Measurements from ENCODE around the gene GLMN. TPM values are rescaled to one million over a fixed set of nuclear protein-coding genes. Genes with fewer than 3 reads are reported as not detected.

Gene GLMN
- total RNA-seq, 3 donors from 2014 or later: 20.1 to 23.9 (median 23.3) TPM

Other genes starting within 250 kb of the GLMN start
- gene SETSIP, start 223.6 kb downstream of the GLMN start, total RNA-seq: not detected
- under 1 TPM; 0.33 to 0.35 (median 0.34) TPM for gene BTBD8, start 218.6 kb downstream of the GLMN start, total RNA-seq
- gene C1orf146, start 81.1 kb downstream of the GLMN start, total RNA-seq: not detected
- 10 to 100 TPM; 25.6 to 34.7 (median 33.7) TPM for gene RPAP2, start 72 bp upstream of the GLMN start, total RNA-seq
- 100 to 1,000 TPM in 2 of 3 donors, 10 to 100 TPM in 1; 99.4 to 136 (median 115) TPM for gene GFI1, start 187.9 kb upstream of the GLMN start, total RNA-seq

Data from activated T-cell treated with anti-CD3 and anti-CD28 coated beads, Interleukin-2, amount 50 U/mL, for 4 hours (primary cell).